ENCODE data around the gene ERCC6L2. TPM values are rescaled to one million over a fixed set of nuclear protein-coding genes. Genes with fewer than 3 reads are reported as not detected.

The ERCC6L2 gene
- polyA plus RNA-seq, 1 donor = 25.0 TPM

DNA sequence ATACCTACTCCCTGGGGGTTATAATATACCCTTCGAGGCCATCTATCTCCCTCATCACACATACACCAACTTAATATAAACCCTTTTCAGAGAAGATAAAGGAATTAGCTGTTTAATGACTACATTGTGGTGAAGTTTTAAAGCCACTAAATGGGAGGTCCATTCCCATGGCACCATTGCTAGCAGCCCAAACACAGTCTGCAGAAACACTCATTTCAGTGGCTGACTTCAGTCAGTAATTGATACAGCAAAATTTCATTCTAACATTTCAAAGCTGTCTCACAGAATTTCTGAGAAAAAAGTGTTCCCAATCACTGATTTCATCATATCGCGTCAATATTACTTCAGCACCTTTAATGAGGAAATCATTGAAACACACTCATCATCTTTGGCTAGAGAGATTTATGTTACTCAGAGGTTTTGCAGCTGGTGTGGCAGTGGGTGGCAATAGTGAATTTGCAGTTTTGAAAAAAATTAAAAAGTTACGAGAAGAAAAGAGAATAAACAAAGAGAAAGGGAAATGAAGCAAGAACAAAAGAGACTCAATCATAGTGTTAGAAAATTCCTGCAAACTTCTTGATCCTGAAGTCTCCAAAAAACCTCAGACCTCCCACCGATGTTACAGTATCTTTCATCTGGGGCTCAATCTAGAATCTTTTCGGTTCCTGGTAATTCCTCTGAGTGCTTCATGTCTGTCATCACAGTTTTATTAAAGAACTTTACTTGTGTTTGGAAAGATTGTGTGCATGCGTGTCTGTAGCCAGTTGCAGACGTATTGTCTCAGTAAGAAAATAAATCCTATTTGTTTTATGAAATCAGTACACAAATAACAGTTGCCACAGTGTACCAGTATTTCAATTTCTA lies 105.0 kb downstream of the ERCC6L2 start:
- DNase-seq (ENCODE audit: low read depth) = no peak

DNA sequence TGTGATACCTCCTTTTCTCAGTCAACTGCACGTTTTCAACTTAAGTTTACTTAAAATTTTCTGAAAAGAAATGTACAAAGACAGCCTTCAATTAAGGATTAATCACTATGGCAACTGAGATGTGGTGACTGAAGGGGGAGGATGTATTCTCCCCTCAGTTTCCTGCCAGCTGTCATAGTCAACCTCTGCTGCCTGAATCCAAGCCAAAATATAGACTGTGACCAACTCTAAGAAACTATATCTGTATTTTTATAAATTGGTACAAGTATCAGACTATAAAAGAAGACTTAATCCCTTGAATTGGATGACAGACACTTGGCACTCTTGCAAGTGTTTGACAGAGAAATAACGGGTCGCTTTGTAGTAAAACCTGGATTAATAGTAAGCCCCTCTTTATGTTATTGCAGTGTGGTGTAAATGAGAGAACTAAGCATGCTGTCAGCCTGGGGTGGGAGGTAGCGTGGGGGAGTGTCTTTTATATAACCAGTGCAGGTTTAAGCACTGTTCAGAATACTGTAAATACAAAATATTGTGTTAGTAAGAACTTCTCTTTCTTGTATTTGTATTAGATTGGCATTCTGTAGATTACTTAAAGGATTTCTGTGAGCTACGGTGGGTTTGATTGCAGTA lies 106.4 kb downstream of the ERCC6L2 start:
- DNase-seq (ENCODE audit: low read depth) = no peak

DNA sequence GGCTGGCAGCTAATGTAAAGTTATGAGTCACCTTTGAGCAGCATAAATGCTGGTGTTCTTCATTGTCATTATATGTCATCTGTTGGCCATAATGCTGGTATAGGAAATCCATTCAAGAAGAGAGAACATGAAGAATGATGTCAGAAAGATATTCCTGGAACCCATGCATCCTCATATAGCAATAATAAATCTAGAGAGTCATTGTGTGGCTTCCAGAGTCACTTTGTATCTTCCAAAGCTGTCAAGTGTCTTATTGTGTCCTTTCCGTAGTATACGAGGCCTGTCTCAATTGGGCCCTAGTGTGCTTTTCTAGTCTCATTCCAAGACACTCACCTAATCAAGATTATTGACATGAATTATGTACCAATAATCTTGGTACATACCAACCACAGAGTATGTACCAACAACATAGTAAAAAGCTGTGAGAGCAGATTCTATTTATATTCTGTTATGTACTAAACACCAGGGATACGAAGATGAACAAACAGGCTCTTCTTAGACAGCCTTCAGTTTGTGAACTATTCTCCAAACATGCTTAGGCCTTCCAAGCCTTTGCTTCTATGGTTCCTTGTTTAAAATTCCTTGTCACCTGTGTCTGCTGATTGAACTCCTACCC lies 110.1 kb downstream of the ERCC6L2 start:
- no peak for DNase-seq (ENCODE audit: low read depth)

DNA sequence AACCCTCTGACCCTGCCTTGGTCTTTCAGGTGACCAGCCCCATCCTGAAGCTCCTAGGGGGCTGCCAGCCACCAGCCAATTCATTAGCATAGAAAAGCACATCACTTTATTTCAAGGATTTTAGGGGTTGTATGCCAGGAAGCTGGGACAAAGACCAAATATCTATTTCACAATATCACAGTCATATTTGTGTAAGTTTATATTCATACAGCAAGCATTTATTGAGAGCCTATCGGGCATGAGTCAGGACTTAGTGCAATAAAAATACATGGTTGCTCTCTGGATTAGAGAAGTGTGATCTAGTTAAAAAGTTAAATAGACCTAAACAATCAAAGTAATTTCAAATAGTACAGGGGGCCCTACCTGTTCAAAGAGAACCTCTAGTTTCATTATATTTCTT lies 113.8 kb downstream of the ERCC6L2 start:
- no peak for DNase-seq (ENCODE audit: low read depth)

DNA sequence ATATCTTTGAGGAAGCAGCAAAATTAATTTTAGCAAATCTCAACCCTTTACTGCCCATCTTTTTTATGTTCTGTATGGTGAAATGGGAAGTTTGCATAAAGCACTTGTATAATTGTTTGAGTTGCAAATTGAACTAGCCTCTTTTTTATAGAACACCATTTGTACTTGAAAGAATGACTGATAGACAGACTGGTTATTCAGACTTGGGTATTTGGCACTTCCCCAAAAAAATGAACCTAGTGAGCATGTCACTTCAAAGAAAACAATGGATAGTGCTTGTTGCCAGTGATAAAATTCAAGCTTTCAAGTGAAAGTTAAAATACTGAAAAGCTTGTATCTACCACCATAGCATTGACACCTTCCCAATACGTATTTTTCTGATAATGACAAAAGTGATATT lies 115.8 kb downstream of the ERCC6L2 start:
- no peak for DNase-seq (ENCODE audit: low read depth)

DNA sequence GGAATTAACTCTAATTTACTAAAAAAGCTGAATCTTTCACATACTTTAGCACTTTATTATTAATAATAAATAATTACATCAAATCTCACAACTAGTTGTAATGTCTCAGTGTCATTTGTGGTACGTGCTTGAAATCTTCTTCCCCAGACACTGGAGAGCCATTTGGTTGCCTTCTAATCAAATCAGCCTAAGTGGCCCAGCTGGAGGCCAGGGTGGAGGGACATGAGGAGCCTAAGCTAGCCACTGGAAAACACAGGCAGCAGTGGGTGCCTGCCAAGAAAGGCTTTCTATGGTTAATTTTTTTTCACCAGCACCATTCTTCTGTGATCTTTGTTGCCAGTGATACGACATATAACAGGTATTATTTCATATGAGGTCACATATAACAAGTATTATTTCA lies 117.0 kb downstream of the ERCC6L2 start:
- DNase-seq (ENCODE audit: low read depth) = no peak

DNA sequence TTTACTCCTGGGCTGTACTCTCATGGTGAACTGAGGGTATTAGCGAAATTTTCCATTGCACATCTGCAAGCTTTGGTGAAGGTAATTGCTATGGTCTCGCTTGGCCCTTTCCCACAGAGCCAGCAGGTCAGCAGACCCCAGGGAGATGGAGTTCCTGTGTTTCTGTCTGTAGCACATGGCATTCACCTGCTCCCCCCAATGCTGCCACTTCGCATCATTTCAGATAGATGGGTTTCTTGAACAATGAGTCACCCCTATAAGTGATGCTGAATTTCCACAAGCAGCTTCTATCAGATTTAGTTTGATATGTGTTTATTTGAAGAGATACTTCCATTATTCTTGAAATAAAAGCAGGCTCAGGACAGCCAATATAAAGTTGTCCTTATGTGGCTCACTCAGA lies 117.8 kb downstream of the ERCC6L2 start:
- no peak for DNase-seq (ENCODE audit: low read depth)

DNA sequence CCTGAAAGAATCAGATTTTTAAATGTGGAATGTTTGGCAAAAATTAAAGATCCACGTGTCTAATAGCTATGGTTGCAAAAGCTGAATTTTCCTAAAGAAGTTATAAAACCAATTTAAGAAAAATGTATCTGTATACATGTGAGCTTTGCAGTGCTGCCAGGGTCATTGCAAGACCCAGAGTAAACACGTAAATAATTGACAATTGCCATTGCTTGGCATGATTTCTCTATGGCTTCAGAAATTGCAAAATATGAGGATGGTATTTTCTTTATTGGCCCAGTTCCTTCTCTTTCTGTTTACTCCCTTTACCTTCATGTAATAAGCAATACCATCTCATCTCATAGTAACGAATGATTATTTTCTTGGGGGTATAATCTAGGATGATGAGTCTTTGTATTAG lies 123.9 kb downstream of the ERCC6L2 start:
- DNase-seq (ENCODE audit: low read depth) = no peak

DNA sequence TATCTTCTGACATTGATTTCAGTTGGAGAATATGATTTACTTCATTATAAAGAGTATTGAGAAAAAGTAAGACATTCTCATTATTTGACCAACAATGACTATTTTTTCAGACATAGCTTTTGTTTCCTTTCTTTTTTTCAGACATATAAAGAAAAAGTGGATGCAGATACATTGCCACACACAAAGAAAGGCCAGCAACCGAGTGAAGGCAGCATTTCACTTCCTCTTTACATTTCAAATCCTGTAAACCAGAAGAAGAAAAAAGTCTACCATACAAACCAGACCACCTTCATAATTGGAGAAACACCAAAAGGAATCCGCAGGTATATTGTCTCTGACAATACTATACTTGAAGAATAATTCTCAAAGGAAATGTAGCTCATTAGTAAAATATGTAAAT lies 128.9 kb downstream of the ERCC6L2 start:
- no peak for DNase-seq (ENCODE audit: low read depth)

DNA sequence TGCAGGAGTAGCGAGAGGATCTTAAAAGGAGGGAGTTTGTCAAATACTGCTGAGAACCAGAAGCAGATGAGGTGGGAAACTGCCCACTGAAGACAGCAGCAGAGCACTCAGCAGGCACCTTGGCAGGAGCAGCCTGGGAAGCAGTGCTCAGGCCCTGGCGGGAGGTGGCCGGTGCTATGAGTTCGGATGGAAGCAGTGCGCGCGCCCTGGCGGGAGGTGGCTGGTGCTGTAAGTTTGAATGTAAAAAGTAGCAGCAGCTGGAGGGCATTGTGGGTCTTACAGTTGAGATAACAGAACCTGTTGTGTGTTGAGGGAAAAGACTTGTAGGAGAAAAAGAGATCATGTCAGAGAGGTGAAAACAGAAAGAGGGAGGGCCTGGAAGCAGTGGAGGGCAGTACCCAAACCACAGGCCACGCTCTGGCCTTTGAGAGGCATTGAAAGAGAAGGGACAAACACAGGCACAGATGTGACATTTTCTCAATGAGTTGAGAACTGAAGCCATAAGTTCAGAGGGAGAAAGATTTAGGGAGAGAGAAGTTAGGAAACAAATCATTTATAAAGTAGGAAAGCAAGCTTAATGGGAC lies 130.9 kb downstream of the ERCC6L2 start:
- DNase-seq (ENCODE audit: low read depth) = no peak

DNA sequence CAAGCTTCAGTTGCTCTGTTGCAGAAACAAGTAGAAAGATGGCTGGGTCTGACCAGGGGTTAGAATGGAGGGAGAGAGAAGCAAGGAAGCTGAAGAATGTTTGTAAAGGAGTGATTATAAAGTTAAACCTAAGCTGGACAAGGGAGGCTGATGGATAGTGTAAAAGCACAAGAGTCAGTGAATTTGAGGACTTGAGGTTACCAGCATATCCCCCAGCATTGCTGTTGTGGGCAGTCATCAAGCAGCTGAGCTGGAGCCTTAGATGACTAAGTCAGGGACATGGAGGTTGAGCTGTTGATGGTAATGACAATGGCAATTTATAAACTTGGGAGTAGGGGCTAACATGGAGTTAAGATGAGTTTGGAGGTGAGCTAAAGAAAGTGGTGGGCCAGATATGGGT lies 131.5 kb downstream of the ERCC6L2 start:
- DNase-seq (ENCODE audit: low read depth) = no peak

DNA sequence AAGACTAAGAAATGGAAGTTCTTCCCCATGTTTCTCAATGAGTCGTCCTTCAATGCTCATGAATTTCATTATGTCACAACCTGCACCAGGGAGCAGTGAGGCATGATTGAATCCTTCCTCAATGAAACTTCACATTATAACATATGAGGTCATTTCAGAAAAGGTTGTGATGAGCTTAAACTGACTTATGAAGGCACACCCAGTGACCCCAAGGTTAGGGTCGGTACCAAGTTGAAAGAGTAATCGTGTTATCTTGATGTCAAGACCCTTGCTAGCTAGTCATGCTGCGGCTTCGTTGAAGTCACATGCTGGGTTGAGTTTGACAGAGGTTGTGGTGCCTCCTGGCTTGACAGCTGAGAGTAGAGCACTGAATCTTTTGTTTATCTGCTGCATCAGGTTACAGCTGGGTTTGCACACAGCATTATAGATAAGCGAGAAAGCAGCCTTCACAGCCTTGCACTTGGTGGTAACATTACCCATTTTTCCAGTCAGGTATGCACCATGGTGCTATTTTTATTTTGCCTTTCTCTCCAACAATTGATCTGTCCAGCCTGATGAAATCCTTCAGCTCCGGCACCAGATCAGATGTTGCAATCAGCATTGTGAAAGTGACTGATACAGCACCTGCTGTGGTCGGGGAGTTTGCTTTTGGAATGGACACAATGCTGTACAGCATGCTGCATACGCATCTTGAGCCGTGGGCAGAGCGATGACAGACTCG lies 133.2 kb downstream of the ERCC6L2 start:
- no peak for DNase-seq (ENCODE audit: low read depth)

DNA sequence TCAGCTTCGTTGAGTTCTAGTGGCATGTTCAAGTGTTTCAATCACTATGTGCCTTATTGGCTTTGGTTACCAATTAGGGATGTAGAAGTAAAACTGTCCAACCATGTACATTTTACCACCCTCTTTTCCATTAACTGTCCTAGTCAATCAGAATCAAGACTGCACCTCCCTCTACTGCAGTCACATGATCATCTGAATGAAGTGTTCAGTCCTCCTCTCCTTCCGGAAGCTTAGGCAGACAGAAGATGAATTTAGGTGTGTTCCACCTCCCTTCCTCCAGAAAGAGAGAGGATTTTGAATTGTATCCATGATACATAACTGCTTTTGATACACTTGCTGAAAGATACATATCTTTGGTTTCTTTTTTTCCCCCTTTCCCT lies 133.7 kb downstream of the ERCC6L2 start:
- DNase-seq (ENCODE audit: low read depth) = no peak

DNA sequence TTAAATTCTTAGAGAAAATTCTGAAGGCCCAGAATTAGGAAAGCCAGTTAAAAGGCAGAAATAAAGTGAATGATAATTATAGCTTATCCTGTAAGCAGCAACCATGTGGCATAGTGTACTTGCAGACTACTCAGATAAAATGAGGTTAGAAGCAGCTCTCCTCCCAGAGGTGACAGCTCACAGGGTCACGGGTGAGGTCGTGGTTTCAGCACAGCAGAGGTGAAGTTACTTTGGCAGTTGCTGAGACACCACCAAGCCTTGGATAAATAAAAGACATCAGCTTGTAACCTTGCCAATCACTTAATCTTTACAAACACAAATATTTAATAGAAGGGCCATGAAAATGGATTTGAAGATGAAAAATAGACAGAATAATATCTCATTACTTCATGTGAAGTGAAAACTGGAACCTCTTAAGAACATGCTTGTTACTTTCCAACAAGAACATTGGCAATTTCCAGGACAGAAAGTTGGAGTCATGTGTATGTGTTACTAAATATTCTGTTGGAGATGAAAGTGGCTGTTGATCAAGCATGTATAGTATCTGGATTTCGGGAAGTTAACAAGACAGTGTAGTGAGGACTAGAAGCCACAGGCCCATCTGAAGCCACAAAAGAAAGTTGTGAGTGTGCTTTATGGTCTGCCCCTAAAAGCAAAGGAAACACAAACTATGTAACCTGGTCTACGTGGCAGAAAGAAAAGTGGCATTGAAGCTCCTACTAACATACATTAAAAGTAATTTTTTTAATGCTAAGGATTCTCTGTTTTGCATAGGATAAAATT lies 134.4 kb downstream of the ERCC6L2 start:
- no peak for DNase-seq (ENCODE audit: low read depth)

DNA sequence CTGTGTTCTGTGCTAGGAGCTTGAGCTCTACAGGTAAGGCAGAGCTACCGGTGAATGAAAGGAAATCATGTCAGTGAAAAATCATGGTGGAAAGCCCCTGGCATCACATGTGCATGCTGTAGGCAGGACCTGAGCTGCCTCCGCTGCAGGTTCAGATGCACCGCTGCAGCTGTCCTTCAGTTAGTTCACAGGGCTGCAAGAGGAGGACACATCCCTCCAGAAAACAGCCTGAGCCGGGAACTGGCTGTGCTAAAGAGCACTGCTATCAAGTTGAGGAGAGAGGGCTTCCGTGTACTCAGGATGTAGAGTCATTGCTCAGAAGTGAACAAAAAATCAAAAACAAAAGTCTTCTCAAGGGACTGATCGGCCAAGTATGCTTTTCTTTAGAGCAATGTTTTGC lies 138.6 kb downstream of the ERCC6L2 start:
- DNase-seq (ENCODE audit: low read depth) = no peak

DNA sequence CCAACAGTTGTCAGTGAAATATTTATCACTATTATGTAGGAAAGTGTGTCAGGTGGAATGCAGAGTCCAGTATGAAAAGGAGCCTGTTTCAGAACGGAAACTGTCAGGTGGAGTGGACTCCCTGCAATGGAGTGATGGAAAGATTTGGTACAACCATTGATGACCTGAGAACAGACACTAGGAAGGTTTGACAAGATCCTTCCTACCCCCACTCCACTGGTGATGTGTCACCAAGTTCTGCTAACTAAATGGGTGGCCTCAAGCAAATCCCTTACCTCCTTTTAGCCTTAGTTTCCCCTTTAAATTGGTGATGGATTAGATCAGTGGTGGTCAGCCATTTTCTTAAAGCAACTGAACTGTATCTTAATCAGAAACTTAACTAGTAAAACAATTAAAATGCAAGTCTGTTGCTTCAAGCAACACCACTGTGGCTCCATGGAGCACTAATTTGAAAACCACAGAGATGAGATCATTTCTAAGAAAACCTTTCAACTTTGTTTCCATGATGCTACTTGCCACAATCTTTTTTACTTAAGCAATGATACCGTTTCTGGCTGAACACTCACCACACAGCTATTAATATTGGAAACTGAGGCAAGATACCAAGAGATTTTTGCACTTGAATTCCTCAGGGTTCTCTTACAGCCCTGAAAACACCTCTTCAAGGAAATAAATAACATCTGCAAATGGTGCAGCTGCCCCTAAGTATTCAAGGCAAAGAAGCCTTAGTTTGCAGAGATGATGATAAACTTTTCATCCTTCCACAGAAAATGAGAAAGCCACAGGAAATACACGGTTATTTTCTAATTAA lies 140.6 kb downstream of the ERCC6L2 start:
- DNase-seq (ENCODE audit: low read depth) = no peak
